Activated gamma-delta T cell (primary cell): ENCODE results near the gene DND1.
"Not testable (repeated sequence)": the region's sequence is repeated elsewhere in the genome, so short reads cannot be mapped to it uniquely, and the experiment has no call there.

Source experiments
- DNase-seq: peaks from one replicate; lab custom pipeline; 2025; lab: John Stamatoyannopoulos, UW

DND1 gene

GRCh38 chr5:140631036-140631417, 42.3 kb downstream of the DND1 start:
- DNase-seq = no peak

GRCh38 chr5:140630292-140631035, 42.9 kb downstream of the DND1 start:
- DNase-seq = no peak

- DNase-seq = no peak
Measured at GRCh38 chr5:140628711-140629110, 44.7 kb downstream of the DND1 start.

GRCh38 chr5:140627972-140628371, 45.4 kb downstream of the DND1 start:
- no peak for DNase-seq

GRCh38 chr5:140624886-140625285, 48.5 kb downstream of the DND1 start:
- not testable (repeated sequence) for DNase-seq

GRCh38 chr5:140623061-140623460, 50.3 kb downstream of the DND1 start:
- not testable (repeated sequence) for DNase-seq

- no peak for DNase-seq
Measured at GRCh38 chr5:140622301-140622700, 51.1 kb downstream of the DND1 start.
